DND-41 (cell line): ENCODE results near the gene ZNF709.

Experiments
- ATAC-seq: fragments of 200-7000 bp; cut with Tn5 transposase; 3 replicates; pipeline ENCODE4 v1.9.1; 2021; ENCODE audit warnings: low read depth; ENCODE audit not compliant: insufficient read depth
- DNase-seq: peaks from one replicate; pipeline ENCODE4 v3.0.0-alpha.2; 2020
- H2AFZ ChIP-seq: 2 replicates; pipeline ENCODE4 v1.6.0; 2012; ENCODE audit warnings: low read depth, low read length
- H3K27ac ChIP-seq: 2 replicates; pipeline ENCODE4 v1.5.1; 2012; ENCODE audit warnings: low read length, inconsistent platforms
- H3K27me3 ChIP-seq: fragments of 200-600 bp; sonication (generic); 2 replicates; pipeline ENCODE4 v1.6.0; 2012; ENCODE audit warnings: low read length, mild to moderate bottlenecking, inconsistent platforms; ENCODE audit not compliant: insufficient read depth, poor library complexity
- H3K36me3 ChIP-seq: 2 replicates; pipeline ENCODE4 v1.5.1; 2012; ENCODE audit warnings: low read length, inconsistent platforms; ENCODE audit not compliant: insufficient read depth
- H3K4me1 ChIP-seq: 2 replicates; pipeline ENCODE4 v1.5.1; 2012; ENCODE audit warnings: mild to moderate bottlenecking, low read length; ENCODE audit not compliant: insufficient read depth
- H3K4me2 ChIP-seq: 2 replicates; pipeline ENCODE4 v1.6.0; 2012; ENCODE audit warnings: mild to moderate bottlenecking, moderate library complexity, low read length, inconsistent platforms; ENCODE audit not compliant: insufficient read depth
- H3K4me3 ChIP-seq, 2 experiments: fragments of 200-600 bp in 1 of 2; shearing (Covaris generic) in 1 of 2; 2 replicates each; pipeline ENCODE4 v1.5.1; 2012 to 2016; ENCODE audit warnings: inconsistent platforms in 2 of 2, low read length in 2 of 2, mild to moderate bottlenecking in 2 of 2, low read depth in 1 of 2, moderate library complexity in 1 of 2
- H3K79me2 ChIP-seq: 2 replicates; pipeline ENCODE4 v1.6.0; 2012; ENCODE audit warnings: low read length, inconsistent platforms; ENCODE audit not compliant: insufficient read depth
- H3K9ac ChIP-seq: 2 replicates; pipeline ENCODE4 v1.6.0; 2012; ENCODE audit warnings: low read depth, mild to moderate bottlenecking, inconsistent platforms, low read length, moderate library complexity
- H3K9me3 ChIP-seq: 2 replicates; pipeline ENCODE4 v1.5.1; 2012; ENCODE audit warnings: low read length, moderate library complexity, mild to moderate bottlenecking, inconsistent platforms; ENCODE audit not compliant: insufficient read depth, severe bottlenecking
- H4K20me1 ChIP-seq: 2 replicates; pipeline ENCODE4 v1.6.0; 2012; ENCODE audit warnings: low read length; ENCODE audit not compliant: insufficient read depth
- EZH2 ChIP-seq: IDR thresholded peaks from 3 replicates; pipeline ENCODE4 v1.6.1; 2012; ENCODE audit warnings: borderline replicate concordance, low read depth, mild to moderate bottlenecking, moderate library complexity, low read length, inconsistent platforms; ENCODE audit not compliant: severe bottlenecking
- TF ChIP-seq, protein P1 (sequence below): IDR thresholded peaks from 2 replicates; pipeline ENCODE4 v1.5.1; 2012; ENCODE audit warnings: borderline replicate concordance, low read length, moderate library complexity, mild to moderate bottlenecking; ENCODE audit not compliant: poor library complexity, severe bottlenecking; ENCODE audit errors: extremely low read depth

Gene ZNF709

DNA sequence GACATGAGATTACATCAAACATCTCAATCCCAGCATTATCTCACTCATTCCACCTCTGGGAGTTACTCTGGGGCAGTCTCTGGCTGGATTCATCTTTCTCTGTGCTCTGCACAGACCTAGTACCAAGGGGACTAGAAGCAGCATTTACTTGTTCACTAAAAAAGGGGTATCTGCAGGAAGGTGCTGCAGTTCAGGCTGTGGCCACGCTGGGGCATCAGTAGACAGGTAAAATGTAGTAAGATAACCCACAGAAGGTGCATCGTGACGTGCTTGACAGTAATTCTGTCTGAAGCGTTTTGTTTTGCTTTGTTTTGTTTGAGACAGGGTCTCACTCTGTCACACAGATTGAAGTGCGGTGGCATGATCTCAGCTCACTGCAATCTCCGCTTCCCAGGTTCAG lies 37.4 kb upstream of the ZNF709 start:
- Histone ChIP-seq H3K36me3 (peaks cover 39% of the 10 kb centered on the region), H4K20me1 (no peaks in the 10 kb centered on the region), H3K9me3 (peaks cover 41% of the 10 kb centered on the region), H3K27me3 (no peaks in the 10 kb centered on the region), H3K27ac (no peak overlapping the region), H2AFZ (no peak overlapping the region), H3K79me2 (no peaks in the 10 kb centered on the region), H3K4me3 (no peak overlapping the region), H3K4me1 (no peaks in the 10 kb centered on the region), H3K4me2 (no peak overlapping the region), H3K9ac (no peak overlapping the region)
- ATAC-seq: no peak
- TF ChIP-seq, protein P1, sequence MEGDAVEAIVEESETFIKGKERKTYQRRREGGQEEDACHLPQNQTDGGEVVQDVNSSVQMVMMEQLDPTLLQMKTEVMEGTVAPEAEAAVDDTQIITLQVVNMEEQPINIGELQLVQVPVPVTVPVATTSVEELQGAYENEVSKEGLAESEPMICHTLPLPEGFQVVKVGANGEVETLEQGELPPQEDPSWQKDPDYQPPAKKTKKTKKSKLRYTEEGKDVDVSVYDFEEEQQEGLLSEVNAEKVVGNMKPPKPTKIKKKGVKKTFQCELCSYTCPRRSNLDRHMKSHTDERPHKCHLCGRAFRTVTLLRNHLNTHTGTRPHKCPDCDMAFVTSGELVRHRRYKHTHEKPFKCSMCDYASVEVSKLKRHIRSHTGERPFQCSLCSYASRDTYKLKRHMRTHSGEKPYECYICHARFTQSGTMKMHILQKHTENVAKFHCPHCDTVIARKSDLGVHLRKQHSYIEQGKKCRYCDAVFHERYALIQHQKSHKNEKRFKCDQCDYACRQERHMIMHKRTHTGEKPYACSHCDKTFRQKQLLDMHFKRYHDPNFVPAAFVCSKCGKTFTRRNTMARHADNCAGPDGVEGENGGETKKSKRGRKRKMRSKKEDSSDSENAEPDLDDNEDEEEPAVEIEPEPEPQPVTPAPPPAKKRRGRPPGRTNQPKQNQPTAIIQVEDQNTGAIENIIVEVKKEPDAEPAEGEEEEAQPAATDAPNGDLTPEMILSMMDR: peak; percentile 52
- TF ChIP-seq EZH2: no peak
- peak; percentile 20 for DNase-seq

DNA sequence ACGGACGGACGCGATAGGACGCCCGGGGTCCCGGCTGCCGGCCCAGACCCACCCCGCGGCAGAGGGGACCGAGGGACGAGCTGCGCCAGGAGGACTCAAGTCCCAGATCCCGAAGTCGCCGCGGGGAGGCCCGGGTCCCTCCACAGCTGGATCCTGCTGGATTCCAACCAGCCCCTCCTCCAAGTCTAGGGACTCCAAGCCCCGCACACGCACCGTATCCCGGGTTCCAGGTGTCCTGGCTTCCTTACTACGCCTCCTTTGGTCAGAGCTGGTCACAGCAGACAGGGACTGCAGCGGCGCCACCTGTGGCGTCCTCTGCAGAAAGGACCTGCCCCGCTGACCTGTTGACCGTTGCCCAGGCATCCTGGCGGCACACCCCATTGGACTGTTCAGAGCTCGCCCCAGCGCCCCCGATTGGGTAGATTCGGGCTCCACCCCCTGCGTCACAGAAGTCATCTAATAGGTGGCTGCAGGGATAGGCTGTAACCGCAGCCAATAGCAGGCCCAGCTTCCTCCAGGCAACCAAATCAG lies 29.0 kb upstream of the ZNF709 start:
- no peak for ATAC-seq
- no peaks in the 10 kb centered on the region for H3K27me3 ChIP-seq
- no peak overlapping the region for H3K4me2 ChIP-seq
- H3K9me3 ChIP-seq: no peaks in the 10 kb centered on the region
- H3K36me3 ChIP-seq: peaks cover 4% of the 10 kb centered on the region; the same call in 1 of the 2 replicates
- H3K27ac ChIP-seq: no peak overlapping the region
- no peaks in the 10 kb centered on the region for H3K4me1 ChIP-seq
- no peak for TF ChIP-seq EZH2
- TF ChIP-seq, protein P1: no peak
- H2AFZ ChIP-seq: no peak overlapping the region
- H4K20me1 ChIP-seq: no peaks in the 10 kb centered on the region
- H3K9ac ChIP-seq: no peak overlapping the region
- no peak overlapping the region for H3K4me3 ChIP-seq
- no peak for DNase-seq
- no peaks in the 10 kb centered on the region for H3K79me2 ChIP-seq

DNA sequence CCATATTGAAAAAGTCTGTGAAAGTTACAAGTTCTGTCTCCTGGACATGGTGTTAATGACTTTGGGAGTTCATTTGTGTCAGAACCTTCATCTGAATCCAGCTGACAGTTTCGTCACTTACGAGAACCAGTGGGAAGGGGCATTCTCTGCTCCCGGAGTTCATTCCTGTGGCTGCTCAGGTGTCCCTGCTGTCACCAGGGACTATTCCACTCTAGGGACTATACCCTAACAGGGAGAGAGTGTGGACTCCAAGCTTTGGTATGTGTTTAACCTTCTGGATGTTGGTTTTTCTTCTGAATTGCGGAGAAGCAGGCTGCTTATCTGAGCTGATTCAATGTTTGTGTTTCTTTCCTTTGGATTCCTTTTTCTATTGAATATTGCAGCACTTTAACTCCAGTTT lies 12.4 kb upstream of the ZNF709 start:
- TF ChIP-seq, protein P1: no peak
- no peak for TF ChIP-seq EZH2
- no peak for DNase-seq

More for the DNA sequence above, 12.4 kb upstream of the ZNF709 start:
- Histone ChIP-seq H3K36me3 (no peaks in the 10 kb centered on the region), H3K4me2 (no peak overlapping the region), H3K79me2 (no peaks in the 10 kb centered on the region), H3K27me3 (no peaks in the 10 kb centered on the region), H3K4me3 (no peak overlapping the region), H3K4me1 (peaks cover 13% of the 10 kb centered on the region), H4K20me1 (no peaks in the 10 kb centered on the region), H2AFZ (no peak overlapping the region), H3K9ac (no peak overlapping the region), H3K9me3 (no peaks in the 10 kb centered on the region), H3K27ac (no peak overlapping the region)
- no peak for ATAC-seq
